ENCODE measurements around the gene TTBK1.
A peak's percentile ranks its signal among the peaks of the same experiment; 100 is the strongest.

The TTBK1 gene

DNA sequence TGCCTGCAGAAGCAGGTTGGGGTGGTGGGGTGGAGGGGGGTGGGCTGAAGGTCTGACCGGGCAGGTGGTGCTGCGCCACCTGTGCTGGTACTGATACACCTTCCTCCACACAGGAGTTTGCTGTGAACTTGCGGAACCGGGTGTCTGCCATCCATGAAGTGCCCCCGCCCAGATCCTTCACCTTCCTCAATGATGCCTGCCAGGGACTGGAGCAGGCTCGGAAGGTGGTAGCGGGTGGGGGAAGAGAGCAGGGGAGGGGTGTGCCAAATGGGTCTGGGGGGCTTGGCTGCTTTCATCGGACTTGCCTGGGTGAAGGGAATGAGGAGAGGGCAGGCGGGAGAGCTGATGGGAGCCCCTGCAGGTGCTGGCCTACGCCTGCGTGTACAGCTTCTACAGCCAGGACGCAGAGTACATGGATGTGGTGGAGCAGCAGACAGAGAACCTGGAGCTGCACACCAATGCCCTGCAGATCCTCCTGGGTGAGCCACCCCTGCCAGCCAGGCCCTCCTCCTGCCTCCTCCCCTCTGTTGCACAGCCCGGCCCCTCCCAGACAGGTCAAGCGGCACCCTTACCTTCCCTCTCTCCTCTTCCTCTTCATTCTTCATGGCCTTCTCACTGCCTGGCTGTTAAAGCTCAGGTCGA, 20.7 kb upstream of the TTBK1 start:
- H3K4me3 ChIP-seq (ENCODE audit: low read depth, low read length), result no peak overlapping the region
- no peak overlapping the region for H2AFZ ChIP-seq (ENCODE audit: low read length, unreplicated experiment)
- H3K27me3 ChIP-seq (ENCODE audit: insufficient read depth, low read length), result no peaks in the 10 kb centered on the region
- no peak overlapping the region for H3K27ac ChIP-seq (ENCODE audit: low read depth, low read length)
- peaks cover 7% of the 10 kb centered on the region for H3K4me1 ChIP-seq (ENCODE audit: control insufficient read depth, insufficient read depth, low read length, unreplicated experiment)
- no peaks in the 10 kb centered on the region; the same call in 1 of the 2 replicates for H3K36me3 ChIP-seq (ENCODE audit: insufficient read depth, low read length)
- no peaks in the 10 kb centered on the region for H3K79me2 ChIP-seq (ENCODE audit: control insufficient read depth, insufficient read depth, low read length, unreplicated experiment)

DNA sequence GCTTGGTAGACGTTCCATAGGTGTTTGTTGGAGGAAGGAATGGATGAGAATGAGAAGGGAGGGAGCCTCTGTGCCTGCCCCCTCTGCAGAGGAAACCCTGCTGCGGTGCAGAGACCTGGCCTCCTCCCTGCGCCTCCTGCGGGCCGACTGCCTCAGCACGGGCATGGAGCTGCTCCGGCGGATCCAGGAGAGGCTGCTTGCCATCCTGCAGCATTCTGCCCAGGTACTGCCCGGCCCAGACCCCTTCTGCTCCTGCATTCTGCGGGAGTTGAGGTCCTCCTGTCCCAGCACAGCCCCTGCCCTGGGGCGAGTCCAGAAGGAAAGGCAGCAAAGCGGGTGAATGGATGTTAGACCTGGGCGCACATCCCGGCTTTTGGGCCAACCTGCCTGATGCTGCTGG, 20.1 kb upstream of the TTBK1 start:
- H3K79me2 ChIP-seq (ENCODE audit: control insufficient read depth, insufficient read depth, low read length, unreplicated experiment), result no peaks in the 10 kb centered on the region
- H3K36me3 ChIP-seq (ENCODE audit: insufficient read depth, low read length), result no peaks in the 10 kb centered on the region; the same call in 1 of the 2 replicates
- no peak overlapping the region for H3K4me3 ChIP-seq (ENCODE audit: low read depth, low read length)
- H3K27ac ChIP-seq (ENCODE audit: low read depth, low read length), result no peak overlapping the region
- H2AFZ ChIP-seq (ENCODE audit: low read length, unreplicated experiment), result no peak overlapping the region
- peaks cover 7% of the 10 kb centered on the region for H3K4me1 ChIP-seq (ENCODE audit: control insufficient read depth, insufficient read depth, low read length, unreplicated experiment)
- no peaks in the 10 kb centered on the region for H3K27me3 ChIP-seq (ENCODE audit: insufficient read depth, low read length)

DNA sequence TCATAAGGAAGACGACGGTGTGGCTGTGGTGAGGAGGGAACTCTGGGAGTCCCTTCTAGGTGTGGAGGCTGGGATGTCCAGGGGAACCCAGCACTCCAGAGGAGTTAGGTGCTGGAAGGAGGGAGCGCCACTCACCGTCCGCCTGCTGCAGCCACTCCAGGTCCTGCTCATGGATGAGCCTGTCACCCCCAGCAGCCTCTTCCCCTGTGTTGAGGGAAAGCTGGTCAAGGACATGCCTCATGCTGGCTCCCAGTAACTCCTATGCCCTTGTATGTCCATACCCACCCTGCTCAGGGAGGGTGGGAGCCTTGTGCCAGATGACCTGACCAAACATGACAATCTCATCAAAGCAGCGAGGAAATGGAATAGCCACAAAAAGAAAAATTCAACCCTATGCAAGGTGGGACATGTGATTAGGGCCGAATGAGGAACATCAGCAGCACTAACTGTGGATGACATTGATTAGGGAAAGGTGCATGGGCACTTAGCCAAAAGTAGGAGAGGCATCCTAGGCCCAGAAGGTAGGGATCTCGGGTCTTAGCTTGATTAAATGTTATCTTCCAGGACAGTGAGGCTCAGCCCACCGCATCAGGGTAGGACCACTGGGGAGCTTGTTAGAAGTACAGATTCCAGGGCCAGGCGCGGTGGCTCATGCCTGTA, 17.0 kb upstream of the TTBK1 start:
- Histone ChIP-seq H3K4me3 (ENCODE audit: low read depth, low read length) (no peak overlapping the region), H2AFZ (ENCODE audit: low read length, unreplicated experiment) (no peak overlapping the region), H3K4me1 (ENCODE audit: control insufficient read depth, insufficient read depth, low read length, unreplicated experiment) (peaks cover 7% of the 10 kb centered on the region), H3K79me2 (ENCODE audit: control insufficient read depth, insufficient read depth, low read length, unreplicated experiment) (no peaks in the 10 kb centered on the region), H3K27me3 (ENCODE audit: insufficient read depth, low read length) (no peaks in the 10 kb centered on the region), H3K36me3 (ENCODE audit: insufficient read depth, low read length) (no peaks in the 10 kb centered on the region; the same call in 1 of the 2 replicates), H3K27ac (ENCODE audit: low read depth, low read length) (no peak overlapping the region)

DNA sequence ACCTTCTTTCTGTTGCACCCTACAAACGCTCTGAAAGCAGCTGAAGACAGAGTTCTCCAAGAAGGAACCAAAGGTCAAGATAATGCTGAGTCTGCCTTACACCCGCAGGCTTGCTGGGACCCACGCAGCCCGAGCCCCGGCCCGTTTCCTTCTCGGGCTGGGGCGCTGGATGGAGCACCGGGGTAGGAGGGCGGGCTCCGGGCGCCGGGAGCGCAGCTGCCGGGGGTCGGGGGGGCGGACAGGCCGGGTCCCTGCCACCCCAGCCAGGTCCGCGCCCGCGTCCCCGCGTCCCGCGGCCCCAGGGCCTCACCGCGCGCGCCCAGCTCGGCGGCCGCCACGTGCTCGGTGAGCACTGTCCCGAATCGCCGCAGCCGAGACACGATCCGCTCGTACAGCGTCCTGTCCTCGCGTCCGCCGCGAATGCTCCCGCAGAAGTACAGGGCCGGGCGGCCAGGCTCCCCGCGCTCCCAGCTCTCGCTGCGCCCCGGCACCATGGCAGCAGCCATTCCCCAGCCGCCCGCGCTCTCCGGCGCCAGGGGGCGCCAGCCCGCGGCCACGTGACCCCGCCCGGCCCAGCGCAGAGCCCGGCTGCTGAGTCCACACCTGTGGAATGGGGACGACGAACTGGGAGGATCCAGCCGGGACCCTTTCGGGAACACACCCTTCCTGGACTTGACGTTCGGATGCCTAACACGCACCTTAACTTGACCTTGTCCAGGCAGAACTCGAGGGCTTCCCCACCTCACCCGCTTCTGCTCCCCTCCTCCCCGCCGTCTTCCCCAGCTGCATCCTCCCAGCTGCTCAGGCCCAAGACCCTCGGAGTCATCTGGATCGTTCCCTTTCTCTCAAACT, 14.1 kb upstream of the TTBK1 start, which contains the start of gene DNPH1:
DNPH1 (minus strand) TSS at position 531 of the 852 bp plus-strand sequence; CDS start at position 506, 25 bp downstream.
- no peak within 1 kb of the TSS for H3K27ac ChIP-seq (ENCODE audit: low read depth, low read length)
- H3K4me1 ChIP-seq (ENCODE audit: control insufficient read depth, insufficient read depth, low read length, unreplicated experiment), result peaks cover 5% of the 10 kb centered on the region

DNA sequence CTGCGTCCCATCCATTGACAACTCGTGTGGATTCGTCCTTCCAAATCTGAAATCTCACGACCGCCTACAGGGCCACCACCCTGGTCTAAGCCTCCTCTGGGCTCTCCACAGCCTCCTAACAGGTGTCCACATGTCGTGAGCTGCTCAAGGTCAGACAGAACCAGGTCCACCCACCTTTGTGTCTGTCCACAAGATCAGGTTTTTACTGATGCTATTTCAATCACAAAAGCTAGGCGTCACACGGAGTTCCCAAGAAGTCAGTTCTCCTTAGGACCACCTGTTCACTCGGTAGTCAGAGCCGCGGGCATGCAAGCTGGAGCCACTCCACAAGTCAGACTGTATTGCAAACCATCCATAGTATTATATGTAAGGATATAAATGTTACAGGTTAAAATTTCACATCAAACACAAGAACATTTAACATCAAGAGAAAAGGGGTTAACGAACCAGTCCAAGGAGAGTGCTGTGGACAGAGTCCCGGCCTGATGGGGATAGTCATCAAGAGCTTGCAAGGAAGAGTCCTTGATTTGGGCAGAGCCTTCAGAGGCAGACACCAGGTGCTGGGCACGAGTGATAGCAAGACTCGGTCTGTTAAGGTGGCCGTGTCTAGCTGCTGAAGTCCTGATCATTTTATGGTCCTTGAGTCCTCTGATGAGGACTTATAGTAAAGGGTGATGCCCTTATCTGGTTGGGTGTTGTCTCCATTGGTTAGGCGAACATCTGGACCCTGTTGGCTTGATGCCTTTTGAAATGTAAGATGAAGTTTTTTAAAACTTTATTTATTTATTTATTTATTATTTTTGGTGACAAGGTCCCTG, 13.3 kb upstream of the TTBK1 start:
- Histone ChIP-seq H3K4me3 (ENCODE audit: low read depth, low read length) (peak overlapping the region; percentile 90), H3K79me2 (ENCODE audit: control insufficient read depth, insufficient read depth, low read length, unreplicated experiment) (no peaks in the 10 kb centered on the region), H3K27me3 (ENCODE audit: insufficient read depth, low read length) (peaks cover 6% of the 10 kb centered on the region; the same call in 1 of the 2 replicates), H2AFZ (ENCODE audit: low read length, unreplicated experiment) (peak overlapping the region; percentile 68), H3K4me1 (ENCODE audit: control insufficient read depth, insufficient read depth, low read length, unreplicated experiment) (no peaks in the 10 kb centered on the region), H3K36me3 (ENCODE audit: insufficient read depth, low read length) (no peaks in the 10 kb centered on the region), H3K27ac (ENCODE audit: low read depth, low read length) (no peak overlapping the region)

More for the DNA sequence above, 14.1 kb upstream of the TTBK1 start, which contains the start of gene DNPH1:
- Histone ChIP-seq H3K36me3 (ENCODE audit: insufficient read depth, low read length) (no peaks in the 10 kb centered on the region), H3K4me3 (ENCODE audit: low read depth, low read length) (peak within 1 kb of the TSS; percentile 90), H3K27me3 (ENCODE audit: insufficient read depth, low read length) (peaks cover 6% of the 10 kb centered on the region; the same call in 1 of the 2 replicates), H3K79me2 (ENCODE audit: control insufficient read depth, insufficient read depth, low read length, unreplicated experiment) (no peaks in the 10 kb centered on the region), H2AFZ (ENCODE audit: low read length, unreplicated experiment) (peak within 1 kb of the TSS; percentile 68)

DNA sequence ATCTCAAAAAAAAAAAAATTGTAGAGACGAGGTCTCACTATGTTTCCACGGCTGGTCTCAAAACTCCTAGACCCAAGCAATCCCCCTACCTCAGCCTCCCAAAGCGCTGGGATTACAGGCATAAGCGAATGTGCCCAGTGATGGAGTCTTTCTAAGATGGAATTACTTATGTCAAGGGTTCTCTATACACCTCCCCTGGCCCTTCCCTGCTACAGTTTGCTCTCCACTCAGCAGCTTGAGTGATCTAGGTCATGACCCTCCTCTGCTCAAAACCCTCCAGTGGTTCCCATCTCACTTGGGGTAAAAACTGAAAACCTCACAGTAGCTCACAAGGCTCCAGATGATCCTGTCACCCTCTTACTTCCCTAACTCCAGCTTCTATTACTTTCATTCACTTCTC, 12.2 kb upstream of the TTBK1 start:
- no peak overlapping the region for H3K27ac ChIP-seq (ENCODE audit: low read depth, low read length)
- H2AFZ ChIP-seq (ENCODE audit: low read length, unreplicated experiment), result no peak overlapping the region
- peaks cover 6% of the 10 kb centered on the region; the same call in 1 of the 2 replicates for H3K27me3 ChIP-seq (ENCODE audit: insufficient read depth, low read length)
- H3K4me3 ChIP-seq (ENCODE audit: low read depth, low read length), result no peak overlapping the region
- no peaks in the 10 kb centered on the region for H3K79me2 ChIP-seq (ENCODE audit: control insufficient read depth, insufficient read depth, low read length, unreplicated experiment)
- H3K4me1 ChIP-seq (ENCODE audit: control insufficient read depth, insufficient read depth, low read length, unreplicated experiment), result no peaks in the 10 kb centered on the region
- no peaks in the 10 kb centered on the region for H3K36me3 ChIP-seq (ENCODE audit: insufficient read depth, low read length)

DNA sequence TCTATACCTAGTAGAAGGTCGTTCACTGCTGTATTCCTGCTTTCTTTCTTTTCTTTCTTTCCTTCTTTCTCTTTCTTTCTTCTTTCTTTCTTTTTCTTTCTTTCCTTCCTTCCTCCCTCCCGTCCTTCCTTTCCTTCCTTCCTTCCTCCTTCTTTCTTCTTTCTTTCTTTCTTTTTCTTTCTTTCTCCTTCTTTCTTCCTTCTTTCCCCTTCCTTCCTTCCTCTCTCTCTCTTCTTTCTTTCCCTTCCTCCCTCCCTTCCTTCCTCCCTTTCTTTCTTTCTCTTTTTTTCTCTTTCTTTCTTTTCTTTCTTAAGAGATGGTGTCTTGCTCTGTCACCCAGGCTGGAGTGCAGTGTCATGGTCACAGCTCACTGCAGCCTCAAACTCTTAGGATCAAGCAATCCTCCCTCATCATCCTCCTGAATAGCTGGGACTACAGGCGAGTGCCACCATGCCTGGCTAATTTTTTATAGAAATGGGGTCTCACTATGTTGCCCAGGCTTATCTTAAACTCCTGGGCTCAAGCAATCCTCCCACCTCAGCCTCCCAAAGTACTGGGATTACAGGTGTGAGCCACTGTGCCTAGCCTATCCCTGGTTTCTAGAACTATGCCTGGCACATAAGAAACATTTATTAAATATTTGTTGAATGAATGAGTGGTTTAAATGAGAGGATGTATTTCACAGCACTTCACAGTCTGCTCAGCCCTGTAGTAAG, 11.4 kb upstream of the TTBK1 start:
- no peak overlapping the region for H3K27ac ChIP-seq (ENCODE audit: low read depth, low read length)
- H3K79me2 ChIP-seq (ENCODE audit: control insufficient read depth, insufficient read depth, low read length, unreplicated experiment), result no peaks in the 10 kb centered on the region
- H3K4me3 ChIP-seq (ENCODE audit: low read depth, low read length), result no peak overlapping the region
- H3K27me3 ChIP-seq (ENCODE audit: insufficient read depth, low read length), result peaks cover 9% of the 10 kb centered on the region; the same call in 1 of the 2 replicates
- H3K4me1 ChIP-seq (ENCODE audit: control insufficient read depth, insufficient read depth, low read length, unreplicated experiment), result no peaks in the 10 kb centered on the region
- no peaks in the 10 kb centered on the region for H3K36me3 ChIP-seq (ENCODE audit: insufficient read depth, low read length)
- H2AFZ ChIP-seq (ENCODE audit: low read length, unreplicated experiment), result no peak overlapping the region

DNA sequence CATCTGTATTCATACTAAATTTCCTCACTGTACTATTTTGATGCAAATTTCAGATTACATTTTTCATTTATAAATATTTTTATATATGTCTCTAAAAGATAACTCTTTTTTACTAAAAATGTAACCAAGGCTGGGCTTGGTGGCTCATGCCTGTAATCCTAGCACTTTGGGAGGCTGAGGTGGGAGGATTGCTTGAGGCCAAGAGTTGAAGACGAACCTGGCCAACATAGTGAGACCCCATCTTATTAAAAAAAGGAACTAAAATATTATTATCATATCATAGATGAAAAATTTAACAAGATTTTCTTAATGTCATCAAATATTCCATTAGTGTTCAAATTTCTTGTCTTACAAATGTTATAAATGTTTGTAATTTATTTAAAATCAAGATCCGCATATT, 7.4 kb upstream of the TTBK1 start:
- no peaks in the 10 kb centered on the region for H3K79me2 ChIP-seq (ENCODE audit: control insufficient read depth, insufficient read depth, low read length, unreplicated experiment)
- no peak overlapping the region for H2AFZ ChIP-seq (ENCODE audit: low read length, unreplicated experiment)
- H3K4me3 ChIP-seq (ENCODE audit: low read depth, low read length), result no peak overlapping the region
- H3K27me3 ChIP-seq (ENCODE audit: insufficient read depth, low read length), result peaks cover 43% of the 10 kb centered on the region
- no peak overlapping the region for H3K27ac ChIP-seq (ENCODE audit: low read depth, low read length)
- H3K36me3 ChIP-seq (ENCODE audit: insufficient read depth, low read length), result no peaks in the 10 kb centered on the region
- H3K4me1 ChIP-seq (ENCODE audit: control insufficient read depth, insufficient read depth, low read length, unreplicated experiment), result no peaks in the 10 kb centered on the region

DNA sequence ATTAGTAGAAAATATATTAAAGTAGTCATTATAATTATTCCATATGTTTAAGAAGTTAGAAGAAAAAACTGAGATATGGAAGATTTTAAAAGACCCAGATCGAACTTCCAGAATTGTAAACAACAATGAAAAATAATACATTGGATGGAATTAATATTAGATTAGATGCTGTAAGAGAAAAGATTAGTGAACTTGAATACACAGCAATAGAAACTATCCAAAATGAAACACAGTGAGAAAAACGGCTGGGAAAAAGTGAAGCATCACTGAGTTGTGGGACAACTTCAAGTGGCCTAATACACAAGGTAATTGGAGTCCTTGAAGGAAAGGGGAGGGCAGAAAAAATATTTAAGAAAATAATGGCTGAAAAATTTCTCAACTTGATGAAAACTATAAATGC, 4.2 kb upstream of the TTBK1 start:
- no peaks in the 10 kb centered on the region for H3K79me2 ChIP-seq (ENCODE audit: control insufficient read depth, insufficient read depth, low read length, unreplicated experiment)

More for the DNA sequence above, 4.2 kb upstream of the TTBK1 start:
- no peaks in the 10 kb centered on the region for H3K36me3 ChIP-seq (ENCODE audit: insufficient read depth, low read length)
- H2AFZ ChIP-seq (ENCODE audit: low read length, unreplicated experiment), result no peak overlapping the region
- H3K27me3 ChIP-seq (ENCODE audit: insufficient read depth, low read length), result peaks cover 67% of the 10 kb centered on the region
- H3K4me3 ChIP-seq (ENCODE audit: low read depth, low read length), result no peak overlapping the region
- no peak overlapping the region for H3K27ac ChIP-seq (ENCODE audit: low read depth, low read length)
- H3K4me1 ChIP-seq (ENCODE audit: control insufficient read depth, insufficient read depth, low read length, unreplicated experiment), result no peaks in the 10 kb centered on the region
